ENCODE data around the gene CYP21A2.

Gene CYP21A2

DNA sequence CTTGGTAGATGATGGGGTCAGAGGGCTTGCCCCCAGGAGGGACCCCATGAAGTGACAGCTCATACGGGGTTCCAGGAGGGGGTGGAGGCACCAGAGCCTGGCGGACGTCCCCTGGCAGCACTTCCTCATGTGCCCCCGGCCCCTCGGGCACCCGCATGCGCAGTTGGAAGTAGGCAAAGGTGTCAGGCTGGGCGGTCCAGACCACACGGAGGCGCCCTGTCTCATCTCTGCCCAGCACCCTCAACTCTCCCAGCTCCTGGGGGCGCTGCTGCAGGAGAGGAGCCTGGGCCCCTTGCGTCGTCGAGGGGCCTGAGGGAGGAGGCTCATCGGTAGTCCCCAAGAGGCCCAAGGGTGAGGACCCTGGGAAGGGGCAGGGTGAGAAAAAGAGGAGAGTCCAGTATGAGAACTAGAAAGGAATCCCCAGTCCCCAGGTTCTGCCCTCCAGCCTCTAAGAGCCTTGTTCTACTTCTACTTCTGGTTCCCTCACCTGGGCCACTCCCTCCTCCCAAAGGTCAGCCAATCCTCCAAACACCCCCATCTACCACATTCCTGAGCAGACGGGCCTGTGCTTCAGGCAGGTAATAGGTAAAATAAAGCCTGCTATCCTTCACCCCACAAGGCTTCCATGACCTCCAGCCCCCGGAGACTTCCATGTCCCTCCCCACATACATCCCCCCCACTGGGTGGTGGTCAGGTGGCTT is 47.7 kb downstream of the CYP21A2 start:
- intact Hi-C loops (cut with DNase I; ENCODE audit: low total_unique reads): loop anchor here (5.0 kb wide), 1 partner anchor 66 kb away; the partner anchor contains the start of genes PPT2 and PRRT1
- H3K27ac ChIP-seq: peak overlapping the region; percentile 85 to 87
- TF ChIP-seq, protein P1, sequence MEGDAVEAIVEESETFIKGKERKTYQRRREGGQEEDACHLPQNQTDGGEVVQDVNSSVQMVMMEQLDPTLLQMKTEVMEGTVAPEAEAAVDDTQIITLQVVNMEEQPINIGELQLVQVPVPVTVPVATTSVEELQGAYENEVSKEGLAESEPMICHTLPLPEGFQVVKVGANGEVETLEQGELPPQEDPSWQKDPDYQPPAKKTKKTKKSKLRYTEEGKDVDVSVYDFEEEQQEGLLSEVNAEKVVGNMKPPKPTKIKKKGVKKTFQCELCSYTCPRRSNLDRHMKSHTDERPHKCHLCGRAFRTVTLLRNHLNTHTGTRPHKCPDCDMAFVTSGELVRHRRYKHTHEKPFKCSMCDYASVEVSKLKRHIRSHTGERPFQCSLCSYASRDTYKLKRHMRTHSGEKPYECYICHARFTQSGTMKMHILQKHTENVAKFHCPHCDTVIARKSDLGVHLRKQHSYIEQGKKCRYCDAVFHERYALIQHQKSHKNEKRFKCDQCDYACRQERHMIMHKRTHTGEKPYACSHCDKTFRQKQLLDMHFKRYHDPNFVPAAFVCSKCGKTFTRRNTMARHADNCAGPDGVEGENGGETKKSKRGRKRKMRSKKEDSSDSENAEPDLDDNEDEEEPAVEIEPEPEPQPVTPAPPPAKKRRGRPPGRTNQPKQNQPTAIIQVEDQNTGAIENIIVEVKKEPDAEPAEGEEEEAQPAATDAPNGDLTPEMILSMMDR (IDR thresholded peaks at IDR 0.05): no peak
- no peaks in the 10 kb centered on the region for H3K27me3 ChIP-seq
- peaks cover 0 to 28% (median 24%) of the 10 kb centered on the region in 3 donors for H3K36me3 ChIP-seq
- no peak for DNase-seq
- no peak overlapping the region for H3K4me3 ChIP-seq
- H3K4me1 ChIP-seq: peaks cover 0 to 44% (median 27%) of the 10 kb centered on the region in 4 donors
- H3K9me3 ChIP-seq: no peaks in the 10 kb centered on the region

DNA sequence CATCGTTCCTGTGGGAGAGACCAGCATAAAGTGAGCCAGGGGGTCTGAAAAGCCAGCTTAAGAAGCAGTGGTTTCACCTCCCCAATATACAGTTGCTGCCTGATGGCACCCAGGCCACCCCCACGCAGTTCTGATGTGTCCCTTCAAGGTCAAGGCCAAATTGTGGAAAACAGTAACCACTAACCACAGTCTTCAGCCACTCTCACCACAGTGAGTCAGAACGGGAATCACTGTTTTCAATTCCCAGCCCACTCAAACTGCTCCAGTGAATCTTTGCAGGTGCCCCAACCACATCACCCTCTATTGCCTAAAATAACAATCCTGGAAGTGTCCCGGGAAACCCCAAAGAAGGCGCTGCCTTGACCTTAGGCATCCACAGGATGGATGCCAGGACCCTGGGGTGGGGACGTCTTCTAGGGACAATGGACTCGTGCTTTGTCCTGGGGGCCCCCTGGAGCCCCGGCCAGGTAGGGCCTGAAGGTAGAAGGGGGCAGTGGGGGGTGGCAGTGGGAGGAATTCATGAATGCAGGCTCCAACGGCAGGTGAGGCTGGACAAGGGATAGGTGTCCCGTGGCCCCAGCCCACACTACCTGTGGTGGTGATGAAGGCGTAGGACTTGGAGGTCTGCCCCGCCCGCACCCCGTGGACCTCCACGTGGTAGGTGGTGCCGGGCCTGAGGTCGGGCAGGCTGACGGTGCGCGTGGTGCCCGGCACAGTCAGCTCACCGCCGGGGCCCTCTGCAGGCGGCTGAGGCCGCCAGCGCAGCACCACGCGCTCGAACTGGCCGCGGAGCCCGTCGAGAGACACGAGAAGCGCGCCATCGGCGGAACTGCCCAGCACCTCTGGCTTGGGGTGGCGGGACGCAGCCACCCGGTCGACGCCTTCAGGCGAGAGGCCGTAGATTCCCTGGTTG is 48.7 kb downstream of the CYP21A2 start:
- intact Hi-C loops (cut with DNase I; ENCODE audit: low total_unique reads): loop anchor here (1.0 to 5.0 kb wide), 2 partner anchors 27 to 65 kb away; partner anchors contain the start of genes PPT2 and PRRT1
- H3K27ac ChIP-seq: peak overlapping the region; percentile 85 to 87
- peaks cover 0 to 24% (median 19%) of the 10 kb centered on the region in 3 donors for H3K36me3 ChIP-seq
- peaks cover 0 to 44% (median 28%) of the 10 kb centered on the region in 4 donors for H3K4me1 ChIP-seq
- H3K4me3 ChIP-seq: peak overlapping the region; percentile 38 to 44
- no peaks in the 10 kb centered on the region for H3K9me3 ChIP-seq
- no peak for DNase-seq
- TF ChIP-seq, protein P1 (IDR thresholded peaks at IDR 0.05): no peak
- H3K27me3 ChIP-seq: no peaks in the 10 kb centered on the region

DNA sequence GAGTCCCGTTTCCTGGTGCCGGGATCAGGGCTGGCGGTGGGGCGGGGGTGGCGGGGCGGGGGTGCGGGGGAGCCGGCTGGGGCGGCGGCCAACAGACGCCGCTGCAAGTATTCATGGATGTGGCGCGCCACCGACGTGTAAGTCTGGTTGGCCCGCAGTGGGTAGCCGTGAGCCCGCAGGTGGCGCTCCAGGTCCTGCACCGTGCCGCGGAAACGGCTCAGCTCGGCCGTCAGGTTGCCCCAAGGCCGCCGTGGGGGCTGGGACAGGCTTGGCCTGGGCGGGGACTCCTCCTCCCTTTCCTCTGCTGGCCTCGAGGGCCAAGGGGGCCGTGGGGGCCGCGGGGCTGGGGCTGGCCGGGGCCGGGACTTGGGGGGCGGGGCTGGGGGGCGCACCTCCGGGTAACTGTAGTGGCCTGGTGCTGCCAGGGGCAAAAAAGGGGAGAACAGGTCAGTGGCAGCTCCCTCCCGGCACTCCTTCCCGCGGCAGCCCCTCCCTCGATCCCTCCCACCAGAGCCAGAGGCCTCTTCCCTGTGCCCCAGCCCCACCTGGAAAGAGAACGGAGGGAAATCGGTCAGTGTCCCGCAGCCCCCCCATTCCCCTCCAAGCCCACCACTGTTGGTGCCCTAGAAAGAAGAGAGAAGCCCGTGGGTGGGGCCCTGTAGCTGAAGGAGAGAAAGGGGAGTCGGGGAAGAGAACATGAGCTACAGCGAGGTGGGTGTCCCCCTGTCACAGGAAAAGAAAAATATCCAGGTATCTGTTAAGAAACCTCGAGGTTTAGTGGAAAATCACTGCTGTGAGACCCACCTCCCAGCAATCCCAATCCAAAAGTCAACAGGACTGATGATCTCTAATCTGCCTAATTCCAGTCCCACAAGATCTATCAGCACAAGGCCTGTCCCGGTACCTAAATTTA is 49.6 kb downstream of the CYP21A2 start:
- Histone ChIP-seq H3K27me3 (no peaks in the 10 kb centered on the region), H3K4me1 (peaks cover 0 to 44% (median 32%) of the 10 kb centered on the region in 4 donors)
- intact Hi-C loops (cut with DNase I; ENCODE audit: low total_unique reads): loop anchor here (1.0 to 5.0 kb wide), 2 partner anchors 26 to 64 kb away; partner anchors contain the start of genes PPT2 and PRRT1

DNA sequence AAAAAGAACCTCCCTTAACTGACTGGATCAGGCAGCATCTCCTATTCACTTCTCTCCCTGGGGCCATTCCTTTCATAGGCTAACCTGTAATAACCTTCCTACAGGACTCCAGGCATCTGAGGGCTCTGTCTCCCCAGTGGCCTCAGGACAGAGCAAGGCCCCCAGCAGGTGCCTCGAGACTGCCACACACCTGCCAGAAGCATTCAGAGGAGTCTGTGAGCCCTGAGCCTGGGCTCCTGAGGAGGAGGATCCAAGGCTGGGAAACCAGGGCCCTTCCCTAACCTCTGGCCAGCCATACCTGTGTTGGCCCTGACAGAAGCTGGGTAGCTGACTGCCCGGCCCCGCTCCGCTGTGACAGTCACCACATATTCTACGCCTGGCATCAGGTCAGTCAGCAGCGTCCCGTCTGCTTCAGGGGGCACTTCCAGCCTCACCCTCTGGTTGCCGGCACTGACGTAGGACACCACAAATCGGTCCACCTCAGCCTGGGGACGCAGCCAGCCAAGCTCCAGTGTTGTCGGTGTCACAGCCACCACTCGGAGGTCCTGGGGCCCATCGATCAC is 50.4 kb downstream of the CYP21A2 start:
- H3K4me1 ChIP-seq: peaks cover 0 to 51% (median 36%) of the 10 kb centered on the region in 4 donors
- peak in 1 of 2 donors; percentile 66 for DNase-seq
- H3K9me3 ChIP-seq: no peaks in the 10 kb centered on the region
- intact Hi-C loops (cut with DNase I; ENCODE audit: low total_unique reads): loop anchor here (5.0 kb wide), 1 partner anchor 64 kb away; the partner anchor contains the start of genes PPT2 and PRRT1
- TF ChIP-seq, protein P1 (IDR thresholded peaks at IDR 0.05): no peak
- H3K36me3 ChIP-seq: peaks cover 0 to 16% (median 13%) of the 10 kb centered on the region in 3 donors
- no peaks in the 10 kb centered on the region for H3K27me3 ChIP-seq
- peak overlapping the region; percentile 85 to 87 for H3K27ac ChIP-seq
- no peak overlapping the region for H3K4me3 ChIP-seq

More for the DNA sequence above, 49.6 kb downstream of the CYP21A2 start:
- TF ChIP-seq, protein P1 (IDR thresholded peaks at IDR 0.05): peak; percentile 57 to 69
- H3K27ac ChIP-seq: peak overlapping the region; percentile 85 to 87
- DNase-seq: peak; percentile 85 to 95
- peak overlapping the region; percentile 38 to 44 for H3K4me3 ChIP-seq
- H3K36me3 ChIP-seq: peaks cover 0 to 23% (median 13%) of the 10 kb centered on the region in 3 donors
- no peaks in the 10 kb centered on the region for H3K9me3 ChIP-seq

Measured in tibial artery (tissue), 4 donors.